ENCODE measurements around the gene TMEM117.

DNA sequence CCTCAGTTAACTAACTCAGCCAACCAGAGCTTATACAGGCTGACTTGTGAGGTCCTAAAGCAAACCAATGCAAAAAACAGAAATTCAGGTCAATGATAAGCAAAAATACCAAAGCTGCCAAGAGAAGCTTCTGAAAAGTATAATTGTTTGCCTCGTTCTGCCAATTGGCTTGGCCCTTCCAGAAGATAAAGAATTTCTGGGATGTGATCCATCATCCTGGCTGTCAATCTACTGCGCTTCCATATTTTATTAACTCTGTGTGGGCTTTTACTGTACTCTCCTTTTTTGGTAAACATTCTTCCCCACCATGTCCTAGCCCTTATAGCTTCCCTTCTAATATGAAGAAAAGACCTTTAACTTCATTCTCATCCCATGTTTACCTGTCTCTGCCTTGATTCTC is 387.9 kb downstream of the TMEM117 start:
- TF ChIP-seq CTCF (IDR thresholded peaks at IDR 0.05) (no peak), POLR2A (IDR thresholded peaks at IDR 0.05) (no peak)
